ENCODE measurements around the gene MAD2L2. TPM values are rescaled to one million over a fixed set of nuclear protein-coding genes. Genes with fewer than 3 reads are reported as not detected.

The MAD2L2 gene
- total RNA-seq, 1 experiment from 2014 or later: 283 TPM

DNA sequence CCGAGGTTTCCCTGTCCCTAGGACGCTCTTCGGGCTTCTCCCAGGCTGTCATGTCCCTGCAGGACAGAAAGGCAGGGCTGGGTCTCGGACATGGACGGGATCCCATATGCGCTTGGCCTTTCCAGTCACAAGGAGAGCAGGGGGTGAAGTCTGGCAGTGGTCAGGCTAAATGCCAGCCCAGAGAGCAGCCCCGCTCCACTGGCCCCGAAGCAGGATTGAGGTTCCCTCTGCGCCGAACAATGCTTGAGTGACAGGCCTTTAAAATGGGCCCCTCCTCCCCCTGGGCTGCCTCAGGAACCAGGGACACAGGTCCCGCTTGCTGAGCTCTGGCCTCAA is 23.2 kb upstream of the MAD2L2 start:
- H3K27me3 ChIP-seq (ENCODE audit: insufficient read depth, low read length): no peaks in the 10 kb centered on the region
- Mint-ChIP-seq H3K4me1 (peaks cover 54 to 59% of the 10 kb centered on the region in 2 experiments), H3K4me3 (peak overlapping the region in 1 of 2 experiments; percentile 49; a peak in 2 of 5 replicates), H3K9me3 (no peaks in the 10 kb centered on the region), H3K27ac (peak overlapping the region; percentile 57 to 79 (median 59); a peak in 4 of 7 replicates), H3K27me3 (ENCODE audit: low read depth) (no peaks in the 10 kb centered on the region), H3K36me3 (ENCODE audit: insufficient read depth in 1 of 3, low read depth in 3 of 3) (peaks cover 4 to 15% (median 5%) of the 10 kb centered on the region in 3 experiments)
- H2BK120ac ChIP-seq (ENCODE audit: low read depth, low read length, poor library complexity, severe bottlenecking): no peak overlapping the region
- no peak overlapping the region; the same call in 1 of the 2 replicates for H3K14ac ChIP-seq (ENCODE audit: insufficient read depth, low read length)
- no peak overlapping the region for H3K23ac ChIP-seq (ENCODE audit: insufficient read length, low read depth, low read length)
- no peak overlapping the region for H2AFZ ChIP-seq (ENCODE audit: low read length)
- DNase-seq: peak; percentile 64
- H2AK5ac ChIP-seq (ENCODE audit: insufficient read length, low read length): no peak overlapping the region
- no peak overlapping the region for H2BK15ac ChIP-seq (ENCODE audit: low read depth, low read length)
- TF ChIP-seq, protein P1, sequence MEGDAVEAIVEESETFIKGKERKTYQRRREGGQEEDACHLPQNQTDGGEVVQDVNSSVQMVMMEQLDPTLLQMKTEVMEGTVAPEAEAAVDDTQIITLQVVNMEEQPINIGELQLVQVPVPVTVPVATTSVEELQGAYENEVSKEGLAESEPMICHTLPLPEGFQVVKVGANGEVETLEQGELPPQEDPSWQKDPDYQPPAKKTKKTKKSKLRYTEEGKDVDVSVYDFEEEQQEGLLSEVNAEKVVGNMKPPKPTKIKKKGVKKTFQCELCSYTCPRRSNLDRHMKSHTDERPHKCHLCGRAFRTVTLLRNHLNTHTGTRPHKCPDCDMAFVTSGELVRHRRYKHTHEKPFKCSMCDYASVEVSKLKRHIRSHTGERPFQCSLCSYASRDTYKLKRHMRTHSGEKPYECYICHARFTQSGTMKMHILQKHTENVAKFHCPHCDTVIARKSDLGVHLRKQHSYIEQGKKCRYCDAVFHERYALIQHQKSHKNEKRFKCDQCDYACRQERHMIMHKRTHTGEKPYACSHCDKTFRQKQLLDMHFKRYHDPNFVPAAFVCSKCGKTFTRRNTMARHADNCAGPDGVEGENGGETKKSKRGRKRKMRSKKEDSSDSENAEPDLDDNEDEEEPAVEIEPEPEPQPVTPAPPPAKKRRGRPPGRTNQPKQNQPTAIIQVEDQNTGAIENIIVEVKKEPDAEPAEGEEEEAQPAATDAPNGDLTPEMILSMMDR (conservative IDR thresholded peaks at IDR 0.05): no peak
- H4K20me1 ChIP-seq (ENCODE audit: control insufficient read depth, insufficient read depth, insufficient read length): peaks cover 8% of the 10 kb centered on the region
- no peak overlapping the region for H3K27ac ChIP-seq (ENCODE audit: insufficient read length, low read depth, low read length)
- no peak overlapping the region for H4K5ac ChIP-seq (ENCODE audit: insufficient read length, low read depth, low read length)
- H3K23me2 ChIP-seq (ENCODE audit: insufficient read length, low read depth, low read length, poor library complexity, severe bottlenecking): peaks cover 5% of the 10 kb centered on the region
- no peaks in the 10 kb centered on the region for H3K79me1 ChIP-seq (ENCODE audit: insufficient read depth, low read depth, low read length, poor library complexity, severe bottlenecking)
- H3K79me2 ChIP-seq (ENCODE audit: insufficient read depth, low read length): no peaks in the 10 kb centered on the region; the same call in 1 of the 2 replicates
- H3K9ac ChIP-seq (ENCODE audit: extremely low read depth, insufficient read length, low read length): no peak overlapping the region
- no peak overlapping the region for H2BK5ac ChIP-seq (ENCODE audit: insufficient read length, low read length)
- no peak overlapping the region for H3K56ac ChIP-seq (ENCODE audit: insufficient read length, low read depth, low read length)
- peaks cover 10% of the 10 kb centered on the region for H3K4me1 ChIP-seq (ENCODE audit: insufficient read depth, low read length)
- no peak overlapping the region for H3T11ph ChIP-seq (ENCODE audit: low read length)
- no CpG with 5 or more reads among the region's 11 CpGs for WGBS (ENCODE audit: extremely low coverage, insufficient read length, low lambda C conversion rate)
- H3K18ac ChIP-seq (ENCODE audit: insufficient read length, low read depth, low read length): no peak overlapping the region
- no peak overlapping the region for H2BK20ac ChIP-seq (ENCODE audit: low read depth, low read length, poor library complexity, severe bottlenecking)
- H3K4me2 ChIP-seq (ENCODE audit: insufficient read depth, insufficient read length, low read length): no peak overlapping the region
- H3K4ac ChIP-seq (ENCODE audit: low read depth, low read length): no peak overlapping the region
- H4K8ac ChIP-seq (replicated peaks; ENCODE audit: insufficient read length, low read depth, low read length): no peak overlapping the region
- no peak overlapping the region for H4K91ac ChIP-seq (ENCODE audit: insufficient read length, low read depth, low read length)
- no peaks in the 10 kb centered on the region for H3K9me3 ChIP-seq (ENCODE audit: control insufficient read depth, low read depth, low read length)
- no peak overlapping the region for H2BK12ac ChIP-seq (ENCODE audit: insufficient read length, low read depth, low read length)

Measured in H9 (cell line).